ENCODE results near the gene SNAP23. TPM values are rescaled to one million over a fixed set of nuclear protein-coding genes. Genes with fewer than 3 reads are reported as not detected.

Gene SNAP23
- 27.0 TPM for polyA plus RNA-seq (2013, experiment 1 of 2)
- polyA plus RNA-seq (2013, experiment 2 of 2): 27.9 TPM

GRCh38 chr15:42495361-42496212 lies at the start of gene SNAP23:
TSS of gene SNAP23 (plus strand) at chr15:42495634. CDS start at chr15:42511847, 16,213 bp downstream.
- Histone ChIP-seq H3K4me3 (ENCODE audit: low read length in 2 of 2) (peak within 1 kb of the TSS; percentile 82 to 92), H3K14ac (ENCODE audit: low read length) (no peak within 1 kb of the TSS), H3K79me1 (ENCODE audit: low read depth, low read length) (no peaks in the 10 kb centered on the region), H3K27ac (replicated peaks; ENCODE audit: low read length) (peak within 1 kb of the TSS; percentile 61), H3K9me3 (replicated peaks in 1 of 2; ENCODE audit: control insufficient read depth in 2 of 2, insufficient read depth in 1 of 2, low read depth in 1 of 2, low read length in 2 of 2) (no peaks in the 10 kb centered on the region), H3K4ac (ENCODE audit: low read length) (no peak within 1 kb of the TSS), H2BK120ac (ENCODE audit: low read depth, low read length) (no peak within 1 kb of the TSS), H4K91ac (ENCODE audit: low read depth, low read length, poor library complexity) (no peak within 1 kb of the TSS), H4K8ac (ENCODE audit: low read depth, low read length) (no peak within 1 kb of the TSS), H3K9ac (ENCODE audit: low read depth, low read length, poor library complexity) (peak within 1 kb of the TSS; percentile 75), H2BK5ac (ENCODE audit: low read length) (no peak within 1 kb of the TSS), H3K23ac (ENCODE audit: low read depth, low read length, poor library complexity) (no peak within 1 kb of the TSS), H3K27me3 (ENCODE audit: control insufficient read depth in 3 of 3, insufficient read depth in 3 of 3, low read depth in 1 of 3, low read length in 3 of 3) (no peaks in the 10 kb centered on the region), H2BK12ac (ENCODE audit: low read length) (no peak within 1 kb of the TSS), H3K4me2 (ENCODE audit: insufficient read depth, low read length, poor library complexity, severe bottlenecking) (peak within 1 kb of the TSS; percentile 80), H2AFZ (ENCODE audit: low read length) (peak within 1 kb of the TSS; percentile 87), H3K4me1 (ENCODE audit: control insufficient read depth in 2 of 2, insufficient read depth in 1 of 2, low read depth in 1 of 2, low read length in 2 of 2) (peaks cover 3 to 5% of the 10 kb centered on the region in 2 donors), H2BK15ac (ENCODE audit: low read length) (no peak within 1 kb of the TSS), H3K18ac (ENCODE audit: low read length) (peak within 1 kb of the TSS; percentile 38), H2AK5ac (ENCODE audit: low read depth, low read length) (no peak within 1 kb of the TSS), H3K36me3 (replicated peaks in 1 of 2; ENCODE audit: control insufficient read depth in 2 of 2, insufficient read depth in 2 of 2, low read length in 2 of 2) (peaks cover 0 to 15% of the 10 kb centered on the region in 2 donors)
- WGBS, 2 donors (ENCODE audit: extremely low coverage in 2 of 2, insufficient read length in 2 of 2, insufficient replicate concordance in 1 of 2): no CpG with 5 or more reads among the region's 43 CpGs
- peak; percentile 85 for DNase-seq (ENCODE audit: low spot score)

DNA sequence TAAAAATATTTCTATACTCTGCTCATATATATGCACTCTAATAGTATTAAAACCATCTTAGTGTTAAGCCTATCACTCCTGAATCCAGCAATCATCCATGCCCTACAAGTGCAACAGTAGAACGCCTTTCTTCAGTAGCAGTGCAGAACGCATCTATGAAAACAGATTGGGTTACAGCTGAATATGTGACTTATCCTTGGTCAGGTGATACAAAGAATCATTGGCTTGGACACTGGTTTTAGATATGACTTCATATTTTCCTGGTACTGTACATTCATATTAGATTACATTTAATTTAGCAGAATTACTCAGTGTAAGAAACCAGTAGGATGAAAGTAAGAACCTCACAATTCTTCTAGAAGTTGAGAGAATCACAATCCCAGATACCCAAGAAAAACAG lies 47.8 kb upstream of the SNAP23 start:
- H2BK5ac ChIP-seq (ENCODE audit: low read length): no peak overlapping the region
- H3K4me2 ChIP-seq (ENCODE audit: insufficient read depth, low read length, poor library complexity, severe bottlenecking): no peak overlapping the region
- no peaks in the 10 kb centered on the region for H3K4me1 ChIP-seq (ENCODE audit: control insufficient read depth in 2 of 2, insufficient read depth in 1 of 2, low read depth in 1 of 2, low read length in 2 of 2)
- WGBS, 2 donors (ENCODE audit: extremely low coverage in 2 of 2, insufficient read length in 2 of 2, insufficient replicate concordance in 1 of 2): no CpG with 5 or more reads among the region's 2 CpGs
- no peaks in the 10 kb centered on the region for H3K9me3 ChIP-seq (replicated peaks in 1 of 2; ENCODE audit: control insufficient read depth in 2 of 2, insufficient read depth in 1 of 2, low read depth in 1 of 2, low read length in 2 of 2)
- H3K4me3 ChIP-seq (ENCODE audit: low read length in 2 of 2): no peak overlapping the region
- H3K9ac ChIP-seq (ENCODE audit: low read depth, low read length, poor library complexity): no peak overlapping the region
- no peak overlapping the region for H3K27ac ChIP-seq (replicated peaks; ENCODE audit: low read length)
- peaks cover 32 to 89% of the 10 kb centered on the region in 2 donors for H3K36me3 ChIP-seq (replicated peaks in 1 of 2; ENCODE audit: control insufficient read depth in 2 of 2, insufficient read depth in 2 of 2, low read length in 2 of 2)
- no peak overlapping the region for H4K91ac ChIP-seq (ENCODE audit: low read depth, low read length, poor library complexity)
- H3K4ac ChIP-seq (ENCODE audit: low read length): no peak overlapping the region
- H3K23ac ChIP-seq (ENCODE audit: low read depth, low read length, poor library complexity): no peak overlapping the region
- H3K18ac ChIP-seq (ENCODE audit: low read length): no peak overlapping the region
- no peak overlapping the region for H2AK5ac ChIP-seq (ENCODE audit: low read depth, low read length)
- peaks cover 2% of the 10 kb centered on the region for H3K79me1 ChIP-seq (ENCODE audit: low read depth, low read length)
- H2AFZ ChIP-seq (ENCODE audit: low read length): no peak overlapping the region
- H2BK120ac ChIP-seq (ENCODE audit: low read depth, low read length): no peak overlapping the region
- no peak overlapping the region for H3K14ac ChIP-seq (ENCODE audit: low read length)
- no peak overlapping the region for H4K8ac ChIP-seq (ENCODE audit: low read depth, low read length)
- H2BK12ac ChIP-seq (ENCODE audit: low read length): no peak overlapping the region
- no peak overlapping the region for H2BK15ac ChIP-seq (ENCODE audit: low read length)
- DNase-seq (ENCODE audit: low spot score): no peak
- H3K27me3 ChIP-seq (ENCODE audit: control insufficient read depth in 3 of 3, insufficient read depth in 3 of 3, low read depth in 1 of 3, low read length in 3 of 3): no peaks in the 10 kb centered on the region

DNA sequence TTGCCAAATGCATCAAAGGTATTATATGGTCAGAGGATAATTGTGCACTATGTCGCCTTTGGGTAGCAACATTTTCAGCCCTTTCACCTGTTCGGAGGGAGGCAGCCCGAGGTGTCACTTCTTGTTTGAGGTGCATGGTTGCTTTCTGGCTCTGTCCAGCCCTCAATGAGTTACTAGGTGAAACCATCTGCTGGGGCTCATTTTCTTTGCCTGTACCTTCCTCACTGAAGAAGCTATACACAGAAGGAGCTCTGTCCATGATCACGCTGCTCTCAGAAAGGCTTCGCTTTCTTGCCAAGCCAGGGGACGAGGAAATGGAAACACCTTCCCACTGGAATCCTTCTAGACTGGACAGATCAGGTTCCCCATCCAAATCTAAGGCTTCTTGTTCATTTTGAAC lies 47.2 kb upstream of the SNAP23 start:
- Histone ChIP-seq H3K14ac (ENCODE audit: low read length) (no peak overlapping the region), H2BK15ac (ENCODE audit: low read length) (no peak overlapping the region), H2AK5ac (ENCODE audit: low read depth, low read length) (no peak overlapping the region), H3K36me3 (replicated peaks in 1 of 2; ENCODE audit: control insufficient read depth in 2 of 2, insufficient read depth in 2 of 2, low read length in 2 of 2) (peaks cover 32 to 87% of the 10 kb centered on the region in 2 donors), H3K9me3 (replicated peaks in 1 of 2; ENCODE audit: control insufficient read depth in 2 of 2, insufficient read depth in 1 of 2, low read depth in 1 of 2, low read length in 2 of 2) (no peaks in the 10 kb centered on the region), H2AFZ (ENCODE audit: low read length) (no peak overlapping the region), H2BK12ac (ENCODE audit: low read length) (no peak overlapping the region), H2BK5ac (ENCODE audit: low read length) (no peak overlapping the region), H3K27me3 (ENCODE audit: control insufficient read depth in 3 of 3, insufficient read depth in 3 of 3, low read depth in 1 of 3, low read length in 3 of 3) (no peaks in the 10 kb centered on the region), H3K4me3 (ENCODE audit: low read length in 2 of 2) (no peak overlapping the region), H3K27ac (replicated peaks; ENCODE audit: low read length) (no peak overlapping the region), H3K4me1 (ENCODE audit: control insufficient read depth in 2 of 2, insufficient read depth in 1 of 2, low read depth in 1 of 2, low read length in 2 of 2) (no peaks in the 10 kb centered on the region), H2BK120ac (ENCODE audit: low read depth, low read length) (no peak overlapping the region), H4K8ac (ENCODE audit: low read depth, low read length) (no peak overlapping the region), H3K4me2 (ENCODE audit: insufficient read depth, low read length, poor library complexity, severe bottlenecking) (no peak overlapping the region), H3K18ac (ENCODE audit: low read length) (no peak overlapping the region), H3K4ac (ENCODE audit: low read length) (no peak overlapping the region), H3K23ac (ENCODE audit: low read depth, low read length, poor library complexity) (no peak overlapping the region), H4K91ac (ENCODE audit: low read depth, low read length, poor library complexity) (no peak overlapping the region), H3K9ac (ENCODE audit: low read depth, low read length, poor library complexity) (no peak overlapping the region), H3K79me1 (ENCODE audit: low read depth, low read length) (peaks cover 2% of the 10 kb centered on the region)
- WGBS, 2 donors (ENCODE audit: extremely low coverage in 2 of 2, insufficient read length in 2 of 2, insufficient replicate concordance in 1 of 2): no CpG with 5 or more reads among the region's 6 CpGs
- no peak for DNase-seq (ENCODE audit: low spot score)

DNA sequence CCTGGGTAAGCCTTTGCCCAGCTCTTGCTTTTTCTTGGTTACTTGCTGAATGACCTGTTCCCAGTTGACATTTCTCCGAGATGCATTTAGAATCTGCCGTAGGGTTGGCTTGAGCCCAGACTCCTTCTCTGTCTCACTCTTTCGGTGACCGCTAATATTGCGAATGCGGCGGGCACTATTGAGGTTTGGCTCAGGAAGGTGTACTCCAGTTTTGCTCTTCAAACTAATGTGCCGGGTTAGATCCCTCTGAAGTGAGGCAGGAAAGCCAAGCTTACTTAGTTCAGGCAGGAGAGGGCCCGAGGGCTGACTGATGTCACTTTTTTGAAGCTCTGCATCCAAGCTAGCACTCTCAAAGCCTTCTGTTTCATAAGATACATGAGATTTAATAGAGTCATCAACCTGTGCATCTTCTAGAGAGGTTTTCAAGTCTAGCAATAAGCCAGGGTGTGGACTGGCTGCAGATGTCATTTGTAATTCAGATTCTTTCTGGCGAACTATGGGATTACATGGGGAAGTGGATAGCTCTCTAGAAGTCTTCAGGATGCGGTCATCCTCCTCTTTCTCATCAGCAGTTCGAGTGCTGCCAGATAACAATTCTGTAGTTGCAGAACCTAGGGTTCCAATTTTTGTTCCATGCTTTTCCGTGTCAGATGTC lies 45.5 kb upstream of the SNAP23 start:
- Histone ChIP-seq H3K14ac (ENCODE audit: low read length) (no peak overlapping the region), H3K4me3 (ENCODE audit: low read length in 2 of 2) (no peak overlapping the region), H3K27me3 (ENCODE audit: control insufficient read depth in 3 of 3, insufficient read depth in 3 of 3, low read depth in 1 of 3, low read length in 3 of 3) (no peaks in the 10 kb centered on the region), H4K8ac (ENCODE audit: low read depth, low read length) (no peak overlapping the region), H2BK120ac (ENCODE audit: low read depth, low read length) (no peak overlapping the region), H3K36me3 (replicated peaks in 1 of 2; ENCODE audit: control insufficient read depth in 2 of 2, insufficient read depth in 2 of 2, low read length in 2 of 2) (peaks cover 26 to 85% of the 10 kb centered on the region in 2 donors), H3K4ac (ENCODE audit: low read length) (no peak overlapping the region), H2AK5ac (ENCODE audit: low read depth, low read length) (no peak overlapping the region), H3K23ac (ENCODE audit: low read depth, low read length, poor library complexity) (no peak overlapping the region), H2BK15ac (ENCODE audit: low read length) (no peak overlapping the region), H3K79me1 (ENCODE audit: low read depth, low read length) (peaks cover 2% of the 10 kb centered on the region), H3K18ac (ENCODE audit: low read length) (no peak overlapping the region), H4K91ac (ENCODE audit: low read depth, low read length, poor library complexity) (no peak overlapping the region), H3K4me1 (ENCODE audit: control insufficient read depth in 2 of 2, insufficient read depth in 1 of 2, low read depth in 1 of 2, low read length in 2 of 2) (no peaks in the 10 kb centered on the region), H2BK12ac (ENCODE audit: low read length) (no peak overlapping the region), H2AFZ (ENCODE audit: low read length) (no peak overlapping the region), H3K9me3 (replicated peaks in 1 of 2; ENCODE audit: control insufficient read depth in 2 of 2, insufficient read depth in 1 of 2, low read depth in 1 of 2, low read length in 2 of 2) (no peaks in the 10 kb centered on the region), H3K9ac (ENCODE audit: low read depth, low read length, poor library complexity) (no peak overlapping the region), H3K4me2 (ENCODE audit: insufficient read depth, low read length, poor library complexity, severe bottlenecking) (no peak overlapping the region), H2BK5ac (ENCODE audit: low read length) (no peak overlapping the region), H3K27ac (replicated peaks; ENCODE audit: low read length) (no peak overlapping the region)
- no CpG with 5 or more reads among the region's 13 CpGs for WGBS, 2 donors (ENCODE audit: extremely low coverage in 2 of 2, insufficient read length in 2 of 2, insufficient replicate concordance in 1 of 2)
- DNase-seq (ENCODE audit: low spot score): no peak
